CD14-positive monocyte (primary cell): Measurements from ENCODE around the gene APBA3. TPM values are rescaled to one million over a fixed set of nuclear protein-coding genes. Genes with fewer than 3 reads are reported as not detected.
A peak's percentile ranks its signal among the peaks of the same experiment; 100 is the strongest.

Experiments
- DNase-seq, 3 donors: peaks; one replicate each; pipeline ENCODE4 v3.0.0-alpha.2; 2011 to 2022
- H2AFZ ChIP-seq: 2 replicates; pipeline ENCODE4 v1.6.0; 2012; ENCODE audit warnings: mild to moderate bottlenecking, low read depth, low read length, inconsistent platforms; ENCODE audit not compliant: insufficient read depth, poor library complexity, severe bottlenecking
- H3K27ac ChIP-seq, 2 donors: 1 replicate in 1 of 2; 2 replicates in 1 of 2; pipeline ENCODE4 v1.5.1; 2012 to 2013; ENCODE audit warnings: low read length in 2 of 2, control low read depth in 1 of 2, inconsistent platforms in 1 of 2, low read depth in 1 of 2, mild to moderate bottlenecking in 1 of 2
- H3K27me3 ChIP-seq, 2 donors: one replicate each; pipeline versions ENCODE4 v1.6.0 to v1.6.1; 2011 to 2013; ENCODE audit warnings: low read length in 2 of 2; ENCODE audit not compliant: control insufficient read depth in 2 of 2, insufficient read depth in 2 of 2
- H3K36me3 ChIP-seq, 2 donors: replicated peaks in 1 of 2; 1 replicate in 1 of 2; 2 replicates in 1 of 2; pipeline versions ENCODE4 v1.5.1 to v1.6.1; 2012 to 2013; ENCODE audit warnings: low read length in 2 of 2, control low read depth in 1 of 2, inconsistent platforms in 1 of 2, mild to moderate bottlenecking in 1 of 2; ENCODE audit not compliant: insufficient read depth in 2 of 2, control insufficient read depth in 1 of 2
- H3K4me1 ChIP-seq, 2 donors: 1 replicate in 1 of 2; 2 replicates in 1 of 2; pipeline versions ENCODE4 v1.5.1 to v1.6.1; 2012 to 2013; ENCODE audit warnings: low read length in 2 of 2, control low read depth in 1 of 2, inconsistent platforms in 1 of 2, mild to moderate bottlenecking in 1 of 2, moderate library complexity in 1 of 2; ENCODE audit not compliant: insufficient read depth in 2 of 2, control insufficient read depth in 1 of 2
- H3K4me2 ChIP-seq: replicated peaks from 2 replicates; pipeline ENCODE3; 2012; ENCODE audit warnings: low read length, moderate library complexity, mild to moderate bottlenecking; ENCODE audit not compliant: poor library complexity, severe bottlenecking; ENCODE audit errors: extremely low read depth
- H3K4me3 ChIP-seq, 3 experiments: fragments of 200-600 bp in 1 of 3; sonication (generic) in 1 of 3; replicated peaks in 1 of 3; 1 replicate in 2 of 3; 2 replicates in 1 of 3; pipeline ENCODE4 v1.5.1; 2011 to 2013; ENCODE audit warnings: low read length in 3 of 3, mild to moderate bottlenecking in 3 of 3, control low read depth in 2 of 3, low read depth in 2 of 3, inconsistent platforms in 1 of 3, moderate library complexity in 1 of 3
- H3K79me2 ChIP-seq: 2 replicates; pipeline ENCODE4 v1.6.0; 2012; ENCODE audit warnings: mild to moderate bottlenecking, control low read depth, inconsistent platforms, low read length, moderate library complexity; ENCODE audit not compliant: insufficient read depth
- H3K9ac ChIP-seq: 2 replicates; pipeline ENCODE4 v1.6.0; 2017; ENCODE audit warnings: low read length, mild to moderate bottlenecking; ENCODE audit not compliant: insufficient read depth, poor library complexity, severe bottlenecking
- H3K9me3 ChIP-seq, 2 donors: replicated peaks in 1 of 2; 1 replicate in 1 of 2; 2 replicates in 1 of 2; pipeline versions ENCODE4 v1.5.1 to v1.6.1; 2012 to 2013; ENCODE audit warnings: low read length in 2 of 2, control low read depth in 1 of 2; ENCODE audit not compliant: control insufficient read depth in 1 of 2, insufficient read depth in 1 of 2
- H4K20me1 ChIP-seq: 2 replicates; pipeline ENCODE4 v1.6.0; 2012; ENCODE audit warnings: mild to moderate bottlenecking, low read length, control low read depth, moderate library complexity; ENCODE audit not compliant: insufficient read depth
- H3K27ac Mint-ChIP-seq, 7 donors: one replicate each; pipeline ENCODE4 v1.8.0; 2020; ENCODE audit warnings: mild to moderate bottlenecking in 7 of 7, mixed read lengths in 7 of 7, moderate library complexity in 6 of 7, inconsistent platforms in 2 of 7
- H3K27me3 Mint-ChIP-seq, 3 donors: one replicate each; pipeline ENCODE4 v1.8.0; 2021 to 2022; ENCODE audit warnings: low read depth in 3 of 3, mild to moderate bottlenecking in 3 of 3, mixed read lengths in 3 of 3, moderate library complexity in 3 of 3, inconsistent platforms in 1 of 3
- H3K36me3 Mint-ChIP-seq, 2 donors: one replicate each; pipeline ENCODE4 v1.8.0; 2020; ENCODE audit warnings: mixed read lengths in 2 of 2, inconsistent platforms in 1 of 2, mild to moderate bottlenecking in 1 of 2
- H3K4me1 Mint-ChIP-seq: one replicate; pipeline ENCODE4 v1.8.0; 2020; ENCODE audit warnings: mild to moderate bottlenecking, mixed read lengths
- H3K4me3 Mint-ChIP-seq, 2 donors: one replicate each; pipeline ENCODE4 v1.8.0; 2020; ENCODE audit warnings: mild to moderate bottlenecking in 2 of 2, mixed read lengths in 2 of 2, moderate library complexity in 1 of 2
- H3K9me3 Mint-ChIP-seq, 7 donors: one replicate each; pipeline ENCODE4 v1.8.0; 2020 to 2022; ENCODE audit warnings: mixed read lengths in 7 of 7, mild to moderate bottlenecking in 6 of 7, moderate library complexity in 6 of 7, inconsistent platforms in 2 of 7
- WGBS: methylation state at CpG from one replicate; pipeline ENCODE4 v1.1.5; 2013; ENCODE audit warnings: missing lambda C conversion rate; ENCODE audit not compliant: insufficient coverage; 5-methylcytosine and 5-hydroxymethylcytosine counted together
- intact Hi-C, 2 donors: fragments of 100-400 bp; cut with micrococcal nuclease; formaldehyde crosslinking; loops; one replicate each; pipeline versions ENCODE4 v1.15.0 to v1.15.1; 2023
- polyA plus RNA-seq, 3 donors: library from polyadenylated mRNA; depleted of rRNA in 1 of 3; unstranded in 2 of 3; stranded (reverse) in 1 of 3; fragments of 300-500 nt in 2 of 3; fragments of >200 nt in 1 of 3; fragmentation: Illumina TruSeq in 2 of 3; gene quantifications; 1 replicate in 2 of 3; 2 replicates in 1 of 3; pipeline ENCODE4 v1.2.3, GENCODE V29; 2012 to 2021
- TF ChIP-seq, protein P1 (sequence below): fragments of 200-600 bp; IDR thresholded peaks from one replicate; pipeline ENCODE4 v1.8.0; 2022; ENCODE audit warnings: antibody characterized with exemption, mild to moderate bottlenecking

Gene APBA3
- polyA plus RNA-seq, 3 donors = 14.5 to 23.1 (median 16.1) TPM

DNA sequence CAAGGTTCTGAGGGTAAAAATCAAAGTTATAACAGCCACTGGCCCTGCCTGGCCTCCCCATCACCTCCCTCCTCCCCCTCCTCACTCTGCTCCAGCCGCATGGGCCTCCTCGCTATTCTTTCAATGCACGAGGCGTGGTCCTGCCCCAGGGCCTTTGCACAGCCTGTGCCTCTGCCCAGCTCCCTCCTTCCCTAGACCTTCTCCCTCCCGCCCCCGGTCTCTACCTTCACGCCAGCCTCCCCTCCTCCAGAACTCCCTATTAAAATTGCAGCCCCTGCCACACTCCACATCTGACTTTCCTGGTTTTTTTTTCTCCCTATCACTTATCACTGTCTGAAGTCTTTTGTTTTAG, 7.2 kb upstream of the APBA3 start:
- no peak for DNase-seq
- H3K36me3 Mint-ChIP-seq = peaks cover 17 to 51% of the 10 kb centered on the region in 2 donors
- H3K4me1 ChIP-seq = peaks cover under 1 to 2% of the 10 kb centered on the region in 2 donors
- no peak overlapping the region for H3K4me3 ChIP-seq
- H3K79me2 ChIP-seq = peaks cover 4% of the 10 kb centered on the region
- TF ChIP-seq, protein P1, sequence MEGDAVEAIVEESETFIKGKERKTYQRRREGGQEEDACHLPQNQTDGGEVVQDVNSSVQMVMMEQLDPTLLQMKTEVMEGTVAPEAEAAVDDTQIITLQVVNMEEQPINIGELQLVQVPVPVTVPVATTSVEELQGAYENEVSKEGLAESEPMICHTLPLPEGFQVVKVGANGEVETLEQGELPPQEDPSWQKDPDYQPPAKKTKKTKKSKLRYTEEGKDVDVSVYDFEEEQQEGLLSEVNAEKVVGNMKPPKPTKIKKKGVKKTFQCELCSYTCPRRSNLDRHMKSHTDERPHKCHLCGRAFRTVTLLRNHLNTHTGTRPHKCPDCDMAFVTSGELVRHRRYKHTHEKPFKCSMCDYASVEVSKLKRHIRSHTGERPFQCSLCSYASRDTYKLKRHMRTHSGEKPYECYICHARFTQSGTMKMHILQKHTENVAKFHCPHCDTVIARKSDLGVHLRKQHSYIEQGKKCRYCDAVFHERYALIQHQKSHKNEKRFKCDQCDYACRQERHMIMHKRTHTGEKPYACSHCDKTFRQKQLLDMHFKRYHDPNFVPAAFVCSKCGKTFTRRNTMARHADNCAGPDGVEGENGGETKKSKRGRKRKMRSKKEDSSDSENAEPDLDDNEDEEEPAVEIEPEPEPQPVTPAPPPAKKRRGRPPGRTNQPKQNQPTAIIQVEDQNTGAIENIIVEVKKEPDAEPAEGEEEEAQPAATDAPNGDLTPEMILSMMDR = no peak
- H4K20me1 ChIP-seq = peaks cover 13% of the 10 kb centered on the region
- WGBS = 74% methylated on average over 4 of the region's 7 CpGs
- peak overlapping the region in 3 of 7 donors; percentile 42 to 68 (median 51) for H3K27ac Mint-ChIP-seq
- H3K36me3 ChIP-seq = peaks cover 40 to 46% of the 10 kb centered on the region in 2 donors
- H3K4me3 Mint-ChIP-seq = no peak overlapping the region
- H3K27me3 ChIP-seq = no peaks in the 10 kb centered on the region
- peaks cover 0 to 7% (median 0%) of the 10 kb centered on the region in 3 donors for H3K27me3 Mint-ChIP-seq
- no peaks in the 10 kb centered on the region for H3K4me1 Mint-ChIP-seq
- no peak overlapping the region for H3K27ac ChIP-seq
- H3K9me3 Mint-ChIP-seq = peaks cover 0 to 3% (median 0%) of the 10 kb centered on the region in 7 donors
- H3K9ac ChIP-seq = no peak overlapping the region
- H3K9me3 ChIP-seq = no peaks in the 10 kb centered on the region
- intact Hi-C loops = no loop called here
- H2AFZ ChIP-seq = no peak overlapping the region
- H3K4me2 ChIP-seq = no peak overlapping the region

DNA sequence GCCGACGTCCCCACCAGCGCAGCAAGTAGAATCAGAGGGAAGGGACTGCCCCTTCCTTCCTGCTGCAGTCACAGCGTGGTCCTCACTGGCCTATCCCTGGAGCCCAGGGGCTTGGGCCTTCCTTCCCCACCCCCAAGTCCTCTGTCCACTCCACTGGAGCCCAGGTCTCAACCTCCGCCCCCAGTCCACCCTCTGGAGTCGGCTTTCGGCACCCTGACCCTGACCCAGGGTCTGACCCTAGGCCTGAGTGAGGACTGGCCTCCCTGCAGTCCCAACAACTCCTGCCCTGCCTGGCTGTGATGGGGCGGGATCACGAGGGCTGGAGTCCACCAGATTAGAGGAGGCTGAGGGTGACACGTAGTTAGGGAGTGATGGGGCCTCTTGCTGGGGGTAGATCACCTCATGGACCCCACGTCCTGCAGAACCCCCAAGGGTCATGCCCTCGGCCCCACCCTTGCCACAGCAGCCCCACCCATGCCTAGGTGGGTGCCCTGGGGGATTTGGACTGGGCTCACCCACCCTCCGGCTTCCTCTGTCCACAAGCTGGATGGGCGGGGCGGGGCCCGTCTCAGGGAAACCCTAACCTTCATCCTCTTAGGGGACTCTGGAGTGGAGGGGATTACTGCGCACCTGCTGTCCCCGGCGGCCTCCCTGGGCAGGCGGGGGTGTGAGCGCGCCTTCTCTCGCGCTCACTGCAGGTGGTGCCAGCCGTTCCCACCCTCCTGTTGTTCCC, 6.7 kb upstream of the APBA3 start:
- peaks cover 13% of the 10 kb centered on the region for H4K20me1 ChIP-seq
- H3K27ac Mint-ChIP-seq = peak overlapping the region in 2 of 7 donors; percentile 19 to 65
- 84% methylated on average over 9 of the region's 25 CpGs for WGBS

More for the DNA sequence above, 6.7 kb upstream of the APBA3 start:
- Mint-ChIP-seq H3K27me3 (peaks cover 0 to 7% (median 0%) of the 10 kb centered on the region in 3 donors), H3K4me3 (no peak overlapping the region), H3K4me1 (peaks cover 4% of the 10 kb centered on the region), H3K36me3 (peaks cover 17 to 51% of the 10 kb centered on the region in 2 donors), H3K9me3 (peaks cover 0 to 3% (median 0%) of the 10 kb centered on the region in 7 donors)
- DNase-seq = no peak
- H3K79me2 ChIP-seq = peaks cover 4% of the 10 kb centered on the region
- H3K9me3 ChIP-seq = no peaks in the 10 kb centered on the region
- H3K27me3 ChIP-seq = no peaks in the 10 kb centered on the region
- H3K4me2 ChIP-seq = no peak overlapping the region
- peaks cover 6 to 7% of the 10 kb centered on the region in 2 donors for H3K4me1 ChIP-seq
- intact Hi-C loops = no loop called here
- no peak overlapping the region for H2AFZ ChIP-seq
- H3K9ac ChIP-seq = no peak overlapping the region
- H3K4me3 ChIP-seq = no peak overlapping the region
- TF ChIP-seq, protein P1 = no peak
- H3K27ac ChIP-seq = no peak overlapping the region
- H3K36me3 ChIP-seq = peaks cover 40 to 46% of the 10 kb centered on the region in 2 donors
